HT1080 (cell line): ENCODE data around the gene DLX1. TPM values are rescaled to one million over a fixed set of nuclear protein-coding genes. Genes with fewer than 3 reads are reported as not detected.
"Not testable (repeated sequence)": the region's sequence is repeated elsewhere in the genome, so short reads cannot be mapped to it uniquely, and the experiment has no call there.

Experiments used
- DNase-seq: peaks from one replicate; pipeline ENCODE4 v3.0.0-alpha.2; 2015; ENCODE audit warnings: low read depth
- total RNA-seq: library from RNA; depleted of rRNA; stranded (reverse); fragments of >200 nt; shearing (Covaris generic); gene quantifications from 2 replicates; pipeline ENCODE4 v1.2.3, GENCODE V29; 2014

The DLX1 gene
- total RNA-seq, 1 experiment from 2014 or later = 9.7 TPM

DNA sequence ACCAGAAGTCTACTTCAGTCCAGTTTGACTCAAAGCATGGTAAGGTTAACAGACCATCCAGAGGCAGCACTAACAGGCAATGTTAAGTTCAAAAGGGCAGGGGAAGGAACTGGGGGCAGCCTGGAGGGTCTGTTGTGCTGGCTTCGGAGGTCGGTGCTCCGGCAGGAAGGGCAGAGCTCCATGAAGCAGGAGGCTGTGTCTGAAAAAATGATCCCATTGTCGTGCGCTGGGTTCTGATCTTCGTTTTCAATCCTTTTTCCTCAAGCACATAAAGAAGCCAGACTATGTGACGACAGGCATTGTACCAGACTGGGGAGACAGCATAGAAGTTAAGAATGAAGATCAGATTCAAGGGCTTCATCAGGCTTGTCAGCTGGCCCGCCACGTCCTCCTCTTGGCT lies 21.9 kb upstream of the DLX1 start:
- DNase-seq = no peak

DNA sequence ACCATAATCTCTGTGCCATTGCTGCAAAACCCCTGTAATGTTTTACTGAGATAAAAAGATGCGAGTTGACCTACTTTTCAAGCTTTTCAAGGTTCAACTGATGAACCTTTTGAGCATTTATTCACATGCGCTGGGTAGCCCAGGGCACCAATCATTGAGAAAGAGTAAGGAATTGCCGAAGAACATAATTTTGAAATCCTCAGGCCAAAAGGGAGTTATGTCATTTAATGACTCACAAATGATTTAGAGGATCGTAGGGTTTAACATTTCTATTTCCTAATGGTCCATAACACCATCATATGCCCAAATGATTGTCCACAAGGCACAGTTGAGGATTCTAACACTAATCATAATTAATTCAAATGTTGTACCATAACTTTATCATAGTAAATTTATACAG lies 20.2 kb upstream of the DLX1 start:
- no peak for DNase-seq

DNA sequence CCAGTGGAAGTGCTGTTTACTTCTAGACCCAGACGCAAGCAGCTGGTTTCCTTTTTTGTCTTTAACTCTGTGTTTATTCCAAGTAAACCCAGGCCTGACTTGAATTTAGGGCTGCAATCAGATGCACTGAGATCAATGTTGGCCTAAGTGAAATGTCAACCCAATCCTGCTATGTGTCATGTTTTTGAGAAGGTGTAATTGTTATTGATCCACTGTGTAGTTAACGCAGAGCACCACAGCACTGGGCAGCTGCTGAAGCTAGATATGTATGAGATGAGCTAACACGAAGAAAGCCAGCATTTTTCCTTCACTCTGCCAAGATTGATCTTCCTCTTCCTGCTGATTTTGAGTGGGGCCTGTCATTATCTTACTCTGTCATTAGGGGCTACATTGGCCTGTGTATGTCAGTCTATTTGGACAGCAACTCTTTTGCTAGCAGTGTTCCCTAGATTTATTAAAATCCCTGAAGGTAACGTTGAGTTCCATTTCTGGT lies 18.9 kb upstream of the DLX1 start:
- no peak for DNase-seq

DNA sequence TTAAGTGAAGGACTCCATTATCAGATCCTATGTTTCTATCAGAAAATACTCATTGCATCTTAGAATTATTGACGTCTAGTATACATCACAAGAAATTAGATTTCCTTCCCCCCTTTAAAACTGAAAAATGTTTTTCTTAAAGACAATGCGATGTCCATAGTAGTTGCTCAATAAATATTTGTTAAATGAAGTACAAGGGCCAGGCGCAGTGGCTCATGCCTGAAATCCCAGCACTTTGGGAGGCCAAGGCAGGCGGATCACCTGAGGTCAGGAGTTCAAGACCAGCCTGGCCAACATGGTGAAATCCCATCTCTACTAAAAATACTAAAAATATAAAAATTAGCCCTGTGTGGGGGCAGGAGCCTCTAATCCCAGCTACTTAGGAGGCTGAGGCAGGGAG lies 17.4 kb upstream of the DLX1 start:
- not testable (repeated sequence) for DNase-seq

DNA sequence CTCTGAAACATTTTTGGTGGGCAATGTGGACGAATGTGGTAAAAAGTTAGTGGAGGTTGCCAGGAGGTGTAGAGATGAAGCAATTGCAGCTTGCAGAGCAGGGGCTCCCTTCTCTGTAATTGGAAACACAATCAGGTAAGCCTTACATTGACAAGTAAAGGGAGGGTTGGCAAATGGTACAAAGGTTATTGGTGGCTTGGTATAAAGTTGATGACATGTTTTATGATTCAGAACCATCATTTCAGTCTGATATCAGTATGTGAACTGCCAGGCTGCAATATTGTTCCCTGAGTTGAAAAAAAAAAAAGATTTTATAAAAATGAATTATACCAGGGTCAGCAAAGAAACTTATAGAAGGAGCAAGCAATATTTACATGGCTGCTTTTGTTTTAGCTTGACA lies 14.4 kb upstream of the DLX1 start:
- no peak for DNase-seq

DNA sequence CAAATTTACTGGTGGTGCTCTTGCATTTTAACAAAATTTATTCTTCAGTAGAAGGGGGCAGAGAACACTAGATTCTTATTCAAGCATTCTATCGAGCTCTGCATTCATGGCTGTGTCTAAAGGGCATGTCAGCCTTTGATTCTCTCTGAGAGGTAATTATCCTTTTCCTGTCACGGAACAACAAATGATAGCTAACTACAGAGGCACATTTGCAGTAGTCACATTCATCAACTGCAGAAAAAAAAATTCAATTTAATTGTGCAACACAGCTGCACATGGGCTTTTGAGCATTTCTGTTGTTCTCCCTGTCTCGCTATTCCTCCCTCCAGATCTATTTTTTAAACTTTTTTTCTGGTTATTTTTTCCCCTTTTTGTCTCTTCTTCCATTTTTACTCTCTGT lies 13.0 kb upstream of the DLX1 start:
- no peak for DNase-seq

DNA sequence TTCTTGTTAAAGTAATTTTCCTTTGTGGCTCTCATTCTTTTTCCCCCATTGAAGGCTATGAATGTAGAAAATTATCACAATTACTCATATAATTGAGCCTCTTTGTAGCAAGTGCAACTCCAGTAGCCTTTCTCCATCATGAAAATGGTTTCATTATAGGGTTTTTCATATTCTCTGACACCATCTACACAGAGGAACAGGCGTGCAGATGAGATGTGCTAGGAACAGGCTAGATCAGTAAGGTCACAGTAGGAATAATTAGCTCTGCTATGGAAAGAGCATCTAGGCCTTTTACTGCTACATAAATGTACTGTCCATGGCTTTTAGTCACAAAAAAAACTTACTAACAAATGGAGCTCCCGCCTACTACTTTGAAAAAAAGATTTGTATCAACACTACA lies 12.6 kb upstream of the DLX1 start:
- no peak for DNase-seq

DNA sequence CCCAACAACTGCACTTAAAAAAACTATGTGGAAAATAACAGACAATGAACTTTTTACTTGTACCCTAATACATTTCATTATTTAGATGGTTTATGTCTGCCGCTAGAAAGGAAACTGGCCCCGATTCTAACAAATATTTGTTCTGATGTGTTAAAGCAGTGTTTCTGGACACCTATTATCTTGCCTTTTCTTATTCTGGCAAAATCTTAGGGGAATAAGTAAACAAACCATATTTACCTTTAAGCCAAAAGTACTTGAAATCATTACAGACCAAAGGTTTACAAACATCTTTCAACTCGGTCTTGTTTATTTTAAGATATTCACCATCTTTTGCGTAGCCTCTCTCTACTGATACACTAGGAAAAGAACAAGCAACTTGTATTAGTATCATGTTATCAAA lies 11.8 kb upstream of the DLX1 start:
- no peak for DNase-seq

DNA sequence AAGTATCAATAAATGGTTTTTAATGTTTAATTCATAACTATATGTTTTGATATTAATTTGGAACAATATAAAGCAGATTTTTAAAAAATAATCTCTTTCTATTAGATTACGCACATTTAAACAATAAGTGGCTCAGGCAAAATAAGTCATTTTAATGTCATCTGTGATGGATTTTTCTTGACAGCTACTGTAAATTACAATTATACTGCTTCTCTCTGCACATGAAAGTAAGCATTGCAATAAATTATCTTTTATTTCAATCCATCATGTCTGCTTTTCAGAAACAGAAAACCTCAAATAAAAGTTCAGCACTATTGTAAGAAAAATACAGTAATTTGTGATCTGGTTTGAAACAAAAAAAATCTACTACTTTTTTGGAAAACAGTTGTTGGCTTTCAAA lies 11.1 kb upstream of the DLX1 start:
- no peak for DNase-seq

DNA sequence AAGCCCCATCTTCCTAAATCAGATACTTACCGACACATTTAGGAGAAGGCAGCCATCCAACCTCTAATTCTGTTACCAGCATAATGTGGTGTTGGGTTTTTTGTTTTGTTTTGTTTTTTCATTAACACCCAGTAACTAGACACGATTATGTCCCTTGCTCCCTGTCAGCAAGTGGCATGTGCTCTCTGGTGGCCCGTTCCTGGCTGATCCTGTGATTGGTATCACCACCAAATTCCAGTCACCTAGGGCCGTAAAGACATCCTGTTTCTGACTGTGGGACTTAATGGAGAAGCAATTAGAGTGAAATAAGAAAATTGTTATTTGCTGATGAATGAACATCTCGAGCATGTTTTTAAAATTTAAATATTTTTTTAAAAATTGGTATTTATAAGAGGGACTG lies 5.9 kb upstream of the DLX1 start:
- no peak for DNase-seq

DNA sequence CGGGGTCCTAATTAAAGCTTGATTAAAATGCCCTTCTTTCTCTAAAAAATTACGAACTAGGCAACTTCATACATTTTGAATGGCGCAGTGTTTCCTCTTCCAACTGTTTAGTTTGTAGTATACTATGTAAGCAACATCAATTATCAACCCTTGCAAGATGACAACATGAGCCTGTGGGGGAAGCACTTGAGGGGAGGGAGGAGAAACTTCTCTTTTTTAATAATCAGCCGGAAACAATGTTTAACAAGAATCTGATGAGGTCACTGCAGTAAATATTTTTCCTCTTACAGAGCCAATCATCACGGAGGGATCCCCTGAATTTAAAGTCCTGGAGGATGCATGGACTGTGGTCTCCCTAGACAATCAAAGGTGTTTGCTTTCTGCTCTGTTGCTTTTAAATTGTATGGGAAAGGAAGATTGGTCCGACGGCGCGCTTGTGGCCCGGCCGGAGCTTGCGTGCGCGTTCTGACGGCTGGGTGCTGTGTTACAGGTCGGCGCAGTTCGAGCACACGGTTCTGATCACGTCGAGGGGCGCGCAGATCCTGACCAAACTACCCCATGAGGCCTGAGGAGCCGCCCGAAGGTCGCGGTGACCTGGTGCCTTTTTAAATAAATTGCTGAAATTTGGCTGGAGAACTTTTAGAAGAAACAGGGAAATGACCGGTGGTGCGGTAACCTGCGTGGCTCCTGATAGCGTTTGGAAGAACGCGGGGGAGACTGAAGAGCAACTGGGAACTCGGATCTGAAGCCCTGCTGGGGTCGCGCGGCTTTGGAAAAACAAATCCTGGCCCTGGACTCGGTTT lies 5.3 kb upstream of the DLX1 start:
- no peak for DNase-seq

DNA sequence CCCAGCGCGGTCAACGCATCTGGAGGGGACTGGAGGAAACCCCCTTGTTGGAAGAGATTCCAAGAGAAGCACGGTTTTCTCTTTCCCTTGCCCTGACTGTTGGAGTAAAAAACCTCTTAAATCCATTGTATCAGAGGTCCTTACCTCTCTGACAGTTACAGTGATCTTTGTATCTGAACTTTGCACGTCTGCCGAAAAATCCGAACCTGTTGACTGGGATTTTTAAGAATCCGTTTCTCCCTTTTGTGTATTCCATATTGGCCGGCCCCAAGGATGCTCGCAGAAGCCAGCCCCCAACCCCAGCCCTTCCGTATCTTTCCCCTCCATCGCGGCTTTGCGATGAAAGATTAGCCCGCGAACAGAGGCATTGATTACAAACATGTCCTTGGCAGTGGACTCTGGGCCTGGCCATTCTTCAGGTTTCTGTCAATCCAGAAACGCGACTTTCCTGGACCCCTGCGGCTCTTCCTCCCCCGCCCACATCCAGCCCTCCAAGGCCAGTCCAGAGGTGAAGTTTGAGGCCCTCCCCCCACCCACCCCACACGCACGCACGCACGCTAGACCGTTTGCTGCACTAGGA lies 4.6 kb upstream of the DLX1 start:
- DNase-seq = no peak

DNA sequence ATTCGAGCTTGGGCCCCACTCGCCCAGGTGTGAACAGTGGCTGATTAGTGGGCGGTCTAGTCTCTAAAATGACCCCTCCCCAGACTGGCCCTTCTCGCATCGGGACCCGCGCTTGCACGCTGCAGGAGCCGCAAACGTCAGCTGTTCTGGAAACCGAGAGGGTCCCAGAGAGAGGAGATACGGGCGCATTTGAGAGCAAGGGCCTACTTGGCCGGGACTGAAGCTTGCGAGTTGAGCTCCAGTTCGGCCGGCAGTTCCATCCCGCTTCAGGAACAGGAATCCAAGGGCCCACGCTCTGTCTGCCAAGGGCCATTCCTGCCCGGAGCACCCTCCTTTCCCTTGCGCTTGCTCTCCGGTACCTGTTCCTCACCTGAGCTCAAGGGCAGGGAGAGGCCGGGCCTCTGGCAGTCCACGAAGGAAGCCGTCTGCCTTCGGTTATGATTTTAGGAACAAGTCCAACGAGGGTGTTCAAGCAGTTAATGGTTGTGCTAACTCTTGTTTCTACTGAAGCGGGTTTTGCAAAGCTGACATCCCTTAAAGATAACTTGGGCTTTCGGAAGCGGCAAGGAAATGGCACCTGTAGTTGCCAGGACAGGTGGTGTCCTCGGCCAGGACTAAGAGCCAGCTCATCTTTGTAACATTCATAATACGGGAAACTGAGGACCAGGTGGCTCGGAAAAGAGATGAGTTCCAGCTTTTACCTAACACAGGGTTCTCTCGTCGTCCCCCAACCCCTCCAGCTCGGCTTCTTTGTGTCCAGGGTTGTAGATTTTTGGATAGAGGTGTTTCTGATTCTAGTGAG lies 3.9 kb upstream of the DLX1 start:
- DNase-seq = no peak

DNA sequence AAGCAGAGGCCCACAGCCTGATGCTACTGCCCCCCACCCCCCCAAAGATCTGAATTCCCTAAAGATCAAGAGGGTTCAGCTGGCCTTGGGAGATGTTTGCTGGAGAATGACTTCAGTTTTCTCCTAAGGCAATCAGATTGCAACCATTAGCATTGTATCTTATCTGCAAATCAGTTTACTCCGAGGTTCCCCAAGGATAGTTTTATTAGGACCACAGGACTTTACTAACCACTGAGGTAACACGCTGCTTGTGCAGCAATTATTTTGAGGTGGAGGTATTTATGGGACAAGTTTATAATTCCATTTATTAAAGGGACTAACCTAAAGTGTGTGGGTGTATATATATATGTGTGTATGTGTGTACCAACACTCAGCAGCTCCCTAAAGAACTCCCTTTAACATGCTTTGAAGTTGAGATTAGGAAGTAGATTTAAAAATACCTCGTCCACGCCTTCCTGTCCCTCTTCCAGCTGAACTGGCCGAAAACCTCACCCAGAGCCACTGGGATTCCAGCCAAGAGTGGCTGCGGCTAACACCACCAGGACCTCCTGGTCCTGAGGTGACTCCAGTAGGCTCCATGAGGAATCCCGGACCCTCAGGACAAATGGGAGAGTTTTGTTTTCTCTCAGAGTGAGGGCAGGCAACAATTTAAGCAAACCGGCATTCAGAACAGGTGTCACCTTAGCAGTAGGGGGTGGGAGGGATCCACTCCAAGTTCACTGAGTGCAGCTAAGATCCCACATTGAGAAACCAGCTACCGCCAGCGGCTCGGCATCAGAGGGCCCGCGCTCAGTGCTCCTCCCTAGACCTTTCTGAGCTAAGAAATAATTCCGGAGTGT lies 3.0 kb upstream of the DLX1 start:
- no peak for DNase-seq

DNA sequence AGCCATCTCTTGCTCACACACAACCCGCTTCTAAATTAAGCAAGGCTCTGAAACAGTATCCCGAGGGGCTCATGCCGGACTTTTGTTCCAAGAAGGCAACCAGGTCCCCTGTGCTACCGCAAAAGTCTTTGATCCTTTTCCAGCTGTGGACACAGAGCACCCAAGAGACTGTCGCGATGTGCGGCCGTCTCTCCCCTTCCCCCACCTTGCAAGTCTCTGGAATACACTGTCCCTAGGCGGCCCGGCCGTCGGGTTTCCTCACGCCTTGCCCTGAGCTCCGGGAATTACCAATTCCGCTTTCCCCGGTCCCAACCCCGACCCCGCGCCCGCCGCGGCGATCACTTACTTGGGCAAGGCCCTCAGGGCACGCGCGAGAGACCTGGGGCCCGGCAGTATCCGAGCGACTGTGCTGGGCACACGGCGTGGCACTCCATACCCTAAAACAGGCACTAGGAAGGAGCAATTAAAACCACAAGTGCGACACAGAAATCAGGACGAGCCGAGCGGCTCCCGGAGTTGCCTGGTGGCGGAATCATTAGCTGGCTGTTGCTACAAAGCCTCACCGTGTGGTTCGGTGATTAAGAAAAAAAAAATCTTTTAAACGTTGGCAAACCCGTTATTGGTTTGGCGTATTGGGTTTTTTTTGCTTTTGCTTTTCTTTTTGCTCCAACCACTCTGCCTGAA lies 2.2 kb upstream of the DLX1 start:
- DNase-seq = no peak

DNA sequence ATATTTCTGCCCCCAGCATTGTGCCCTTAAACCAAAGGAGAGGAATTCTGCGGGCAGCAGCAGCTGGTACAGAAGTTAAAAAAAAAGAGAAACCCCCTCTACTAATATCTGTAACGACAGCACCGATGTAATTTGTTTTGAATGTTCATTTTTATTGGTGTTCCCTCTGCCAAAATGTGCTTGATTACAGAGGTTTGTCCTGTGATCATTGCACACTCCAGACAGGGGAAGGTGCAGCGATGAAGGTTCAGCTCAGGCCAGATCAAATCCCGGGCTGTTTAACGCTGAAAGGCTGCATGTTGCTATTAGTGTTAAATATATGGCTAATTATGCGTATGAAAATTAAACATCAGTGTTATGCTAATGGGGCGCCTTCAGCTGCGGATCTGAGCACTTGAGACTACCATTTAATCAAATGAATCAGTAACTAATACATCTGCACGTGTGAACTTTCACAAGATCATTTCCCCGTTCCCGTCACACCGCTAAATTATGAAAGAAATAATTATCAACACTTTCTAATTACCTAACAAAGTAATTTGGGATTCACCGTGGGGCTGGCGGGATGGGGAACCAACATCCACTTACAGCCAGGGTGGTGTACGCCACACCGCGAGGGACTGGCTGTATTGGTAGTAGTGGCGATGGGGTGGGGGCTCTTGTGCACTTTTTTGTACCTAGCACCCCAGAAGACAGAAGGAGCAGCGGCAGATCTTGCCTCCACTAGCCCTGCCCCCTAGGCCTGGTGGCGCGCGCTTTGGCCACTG lies 1.5 kb upstream of the DLX1 start:
- DNase-seq = no peak

DNA sequence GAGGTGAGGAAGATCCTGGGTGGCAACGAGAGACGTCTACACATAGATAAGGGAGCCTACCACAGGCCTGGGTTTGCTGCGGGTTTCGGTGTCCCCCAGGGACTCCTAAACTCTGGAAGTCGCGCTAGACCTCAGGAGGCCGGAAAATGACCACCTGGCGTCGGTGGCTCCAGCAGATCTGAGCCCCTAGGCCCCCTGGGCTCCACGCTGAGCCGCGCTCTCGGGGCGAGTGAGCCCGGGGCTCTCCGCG lies 987 bp upstream of the DLX1 start:
- DNase-seq = no peak

DNA sequence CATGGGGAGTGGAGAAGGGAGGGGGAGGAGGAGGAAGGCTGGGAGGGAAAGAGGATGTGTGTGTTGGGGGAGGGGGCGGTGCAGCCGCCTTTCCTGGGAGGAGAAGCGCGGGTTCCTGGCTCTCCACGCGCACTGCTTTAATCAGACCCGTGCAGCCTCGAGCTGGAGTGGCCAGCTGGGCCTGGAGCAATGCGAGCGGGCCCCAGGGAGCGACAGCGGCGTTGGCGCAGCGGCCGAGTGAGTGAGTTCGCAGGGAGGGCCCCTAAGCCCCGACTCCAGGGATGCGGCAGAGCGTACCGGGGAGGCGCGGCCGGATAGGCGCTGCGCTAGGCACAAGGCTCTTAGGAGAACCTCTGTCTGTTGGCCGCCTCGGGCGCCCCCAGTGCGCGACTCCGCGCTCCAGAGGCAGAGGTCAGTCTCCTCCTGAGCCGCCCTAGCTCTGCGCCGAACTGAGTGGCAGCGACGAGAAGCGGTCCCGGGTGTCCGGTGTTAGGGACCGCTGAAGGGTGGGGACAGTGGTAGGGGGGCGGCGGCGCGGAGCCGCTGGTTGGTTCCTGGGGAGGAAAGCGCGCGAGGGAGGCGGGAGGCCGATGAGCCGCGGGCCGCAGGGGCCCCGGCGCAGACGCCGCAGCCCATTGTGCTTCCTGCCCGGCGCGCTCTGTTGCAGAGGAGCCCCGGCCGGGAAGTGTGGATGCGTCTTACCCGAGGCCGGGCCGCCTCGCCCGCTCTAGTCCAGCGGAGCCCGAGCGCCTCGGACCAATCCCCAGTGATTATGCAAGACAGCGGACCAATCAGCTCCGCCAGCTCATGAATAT lies 455 bp upstream of the DLX1 start:
- peak; percentile 95 for DNase-seq
